Measurements from ENCODE around the gene RAD51C. TPM values are rescaled to one million over a fixed set of nuclear protein-coding genes. Genes with fewer than 3 reads are reported as not detected.
"Not testable (repeated sequence)": the region's sequence is repeated elsewhere in the genome, so short reads cannot be mapped to it uniquely, and the experiment has no call there.

The RAD51C gene
- polyA plus RNA-seq, 6 donors from 2014 or later = 44.9 to 96.2 (median 53.0) TPM

DNA sequence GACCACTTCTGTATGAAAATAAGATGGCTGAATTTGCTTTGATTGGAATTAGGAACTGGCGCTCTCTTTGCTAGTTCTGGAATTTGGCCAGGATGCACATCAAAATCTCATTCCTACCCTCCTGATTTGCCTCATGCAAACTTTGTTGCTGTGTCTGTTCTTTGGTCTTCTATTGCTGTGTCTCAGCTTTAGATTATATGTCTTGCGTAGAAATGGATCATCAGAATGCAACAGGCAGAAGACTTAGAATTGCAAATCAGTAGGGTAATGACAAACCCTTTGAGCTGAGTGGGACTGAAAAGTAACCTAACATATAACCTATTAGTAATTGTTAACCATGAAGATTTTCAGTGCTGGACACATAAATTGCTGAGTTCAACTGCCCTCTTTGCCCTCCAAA, 30.3 kb downstream of the RAD51C start:
- no peak for DNase-seq
- Mint-ChIP-seq H3K4me3 (no peak overlapping the region), H3K9me3 (no peaks in the 10 kb centered on the region), H3K27me3 (no peaks in the 10 kb centered on the region), H3K4me1 (no peaks in the 10 kb centered on the region), H3K36me3 (peaks cover 0 to 13% of the 10 kb centered on the region in 2 donors), H3K27ac (peak overlapping the region in 1 of 6 donors; percentile 79)
- ATAC-seq (ENCODE audit: low read depth in 2 of 2) = no peak

DNA sequence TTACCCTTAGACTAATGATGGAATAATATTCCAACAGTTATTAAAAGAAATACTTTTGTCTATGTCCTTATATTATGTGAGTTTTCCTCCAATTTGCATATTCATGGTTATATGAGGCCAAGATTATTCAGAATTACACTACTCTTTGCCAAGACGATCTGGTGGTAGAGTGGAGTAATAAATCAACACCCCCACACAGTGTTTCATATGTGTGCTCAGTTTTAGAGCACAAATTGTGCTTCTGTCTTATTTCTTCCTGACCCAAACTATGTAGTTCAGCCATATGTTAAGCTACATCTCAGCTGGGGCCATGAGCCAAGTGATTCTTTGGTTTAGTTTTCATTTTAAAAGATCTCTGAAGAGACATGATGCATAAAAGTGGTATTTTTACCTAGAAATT, 36.4 kb downstream of the RAD51C start:
- Mint-ChIP-seq H3K27me3 (no peaks in the 10 kb centered on the region), H3K4me1 (no peaks in the 10 kb centered on the region), H3K9me3 (no peaks in the 10 kb centered on the region), H3K36me3 (peaks cover 0 to 19% of the 10 kb centered on the region in 2 donors), H3K4me3 (no peak overlapping the region), H3K27ac (no peak overlapping the region)
- DNase-seq (no peak), ATAC-seq (ENCODE audit: low read depth in 2 of 2) (no peak)

DNA sequence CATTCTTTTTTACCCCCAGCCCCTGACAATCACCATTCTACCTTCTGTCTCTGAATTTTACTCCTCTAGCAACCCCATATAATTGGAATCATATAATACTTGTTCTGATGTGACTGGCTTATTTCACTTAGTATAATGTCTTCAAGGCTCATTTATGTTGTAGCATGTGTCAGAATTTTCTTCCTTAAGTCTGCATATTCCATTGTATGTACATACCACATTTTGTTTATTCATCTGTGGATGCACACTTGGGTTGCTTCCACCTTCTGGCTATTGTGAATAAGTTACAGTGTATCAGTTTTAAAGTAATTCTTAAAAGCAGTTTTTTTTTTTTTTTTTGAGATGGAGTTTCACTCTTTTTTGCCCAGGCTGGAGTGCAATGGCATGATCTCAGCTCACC, 38.5 kb downstream of the RAD51C start:
- Mint-ChIP-seq H3K27ac (no peak overlapping the region), H3K27me3 (no peaks in the 10 kb centered on the region), H3K4me3 (no peak overlapping the region), H3K36me3 (peaks cover 0 to 11% of the 10 kb centered on the region in 2 donors), H3K9me3 (no peaks in the 10 kb centered on the region), H3K4me1 (no peaks in the 10 kb centered on the region)
- DNase-seq (no peak), ATAC-seq (ENCODE audit: low read depth in 2 of 2) (no peak)

DNA sequence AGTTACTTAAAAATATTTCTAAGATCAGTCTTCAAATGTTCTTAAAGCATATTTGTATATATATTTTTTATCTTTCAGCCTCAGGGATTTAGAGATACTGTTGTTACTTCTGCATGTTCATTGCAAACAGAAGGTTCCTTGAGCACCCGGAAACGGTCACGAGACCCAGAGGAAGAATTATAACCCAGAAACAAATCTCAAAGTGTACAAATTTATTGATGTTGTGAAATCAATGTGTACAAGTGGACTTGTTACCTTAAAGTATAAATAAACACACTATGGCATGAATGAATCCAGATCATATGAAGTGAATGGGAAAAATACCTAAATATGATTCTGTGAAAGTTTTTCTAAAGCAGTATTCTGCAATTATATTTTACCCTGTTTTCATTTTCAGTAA, 41.6 kb downstream of the RAD51C start:
- H3K27me3 Mint-ChIP-seq = no peaks in the 10 kb centered on the region
- no peak for DNase-seq
- no peak overlapping the region for H3K4me3 Mint-ChIP-seq

DNA sequence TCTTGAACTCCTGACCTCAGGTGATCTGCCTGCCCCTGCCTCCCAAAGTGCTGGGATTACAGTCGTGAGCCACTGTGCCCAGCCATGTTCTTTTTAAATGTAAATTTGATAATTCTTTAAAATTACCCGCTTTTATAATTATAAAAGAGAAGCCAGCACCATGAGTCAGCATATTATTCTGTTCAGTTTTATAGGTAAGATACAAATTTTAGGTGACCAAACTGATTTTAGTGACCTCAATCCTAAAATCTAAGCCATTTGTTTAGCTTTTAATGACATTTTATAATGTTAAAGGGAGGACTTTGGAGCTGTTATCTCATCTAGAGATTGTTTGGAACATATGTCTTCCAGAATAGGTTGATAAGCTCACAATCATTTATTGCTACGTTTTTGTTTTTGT, 42.4 kb downstream of the RAD51C start:
- Mint-ChIP-seq H3K9me3 (no peaks in the 10 kb centered on the region), H3K4me3 (no peak overlapping the region), H3K27me3 (no peaks in the 10 kb centered on the region), H3K27ac (no peak overlapping the region), H3K36me3 (peaks cover 0 to 6% of the 10 kb centered on the region in 2 donors), H3K4me1 (no peaks in the 10 kb centered on the region)
- DNase-seq = no peak
- ATAC-seq (ENCODE audit: low read depth in 2 of 2) = no peak

More for the DNA sequence above, 41.6 kb downstream of the RAD51C start:
- H3K9me3 Mint-ChIP-seq = no peaks in the 10 kb centered on the region
- H3K27ac Mint-ChIP-seq = no peak overlapping the region
- ATAC-seq (ENCODE audit: low read depth in 2 of 2) = no peak
- H3K36me3 Mint-ChIP-seq = peaks cover 0 to 6% of the 10 kb centered on the region in 2 donors
- H3K4me1 Mint-ChIP-seq = no peaks in the 10 kb centered on the region

DNA sequence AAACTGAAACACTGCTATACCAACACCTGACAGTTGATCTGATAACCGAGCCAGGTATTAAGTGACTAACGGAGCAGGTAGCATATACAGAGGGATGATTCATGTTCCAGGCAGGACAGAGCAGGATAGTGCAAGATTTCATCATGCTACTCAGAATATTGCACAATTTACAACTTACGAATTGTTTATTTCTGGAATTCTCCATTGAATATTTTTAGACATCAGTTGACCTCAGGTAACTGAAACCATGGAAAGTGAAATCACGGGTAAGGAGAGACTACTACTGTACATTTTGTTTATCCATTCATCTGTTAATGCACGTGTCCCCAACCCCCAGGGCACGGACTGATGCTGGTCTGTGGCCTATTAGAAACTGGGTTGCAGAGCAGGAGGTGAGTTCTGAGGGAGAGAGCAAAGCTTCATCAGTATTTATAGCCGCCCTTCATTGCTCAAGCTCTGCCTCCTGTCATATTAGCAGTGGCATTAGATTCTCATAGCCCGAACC, 48.8 kb downstream of the RAD51C start:
- no peaks in the 10 kb centered on the region for H3K4me1 Mint-ChIP-seq
- H3K27me3 Mint-ChIP-seq = no peaks in the 10 kb centered on the region
- DNase-seq (no peak), ATAC-seq (ENCODE audit: low read depth in 2 of 2) (no peak)
- no peaks in the 10 kb centered on the region for H3K36me3 Mint-ChIP-seq
- peak overlapping the region in 2 of 6 donors; percentile 26 to 40 for H3K27ac Mint-ChIP-seq
- no peaks in the 10 kb centered on the region for H3K9me3 Mint-ChIP-seq
- no peak overlapping the region for H3K4me3 Mint-ChIP-seq

DNA sequence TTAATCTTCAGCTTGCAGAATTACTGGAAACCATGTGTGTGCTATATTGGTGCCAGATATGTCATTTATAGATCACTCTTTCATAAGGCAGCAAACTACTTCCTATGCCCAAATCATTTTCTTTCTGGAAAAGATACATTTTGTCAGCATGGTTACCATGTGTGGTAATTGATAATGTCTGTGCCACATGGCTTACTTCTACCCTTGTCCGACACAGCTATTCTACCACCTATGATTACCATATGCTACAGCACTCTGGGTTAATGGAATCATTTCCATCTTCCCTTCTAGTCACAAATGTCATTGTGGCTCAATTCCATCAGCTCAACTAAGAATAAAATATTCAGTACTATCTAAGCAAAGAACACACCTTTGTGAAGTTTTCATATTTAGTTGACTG, 55.3 kb downstream of the RAD51C start:
- H3K27me3 Mint-ChIP-seq = no peaks in the 10 kb centered on the region
- H3K4me1 Mint-ChIP-seq = no peaks in the 10 kb centered on the region
- no peak for ATAC-seq (ENCODE audit: low read depth in 2 of 2)

DNA sequence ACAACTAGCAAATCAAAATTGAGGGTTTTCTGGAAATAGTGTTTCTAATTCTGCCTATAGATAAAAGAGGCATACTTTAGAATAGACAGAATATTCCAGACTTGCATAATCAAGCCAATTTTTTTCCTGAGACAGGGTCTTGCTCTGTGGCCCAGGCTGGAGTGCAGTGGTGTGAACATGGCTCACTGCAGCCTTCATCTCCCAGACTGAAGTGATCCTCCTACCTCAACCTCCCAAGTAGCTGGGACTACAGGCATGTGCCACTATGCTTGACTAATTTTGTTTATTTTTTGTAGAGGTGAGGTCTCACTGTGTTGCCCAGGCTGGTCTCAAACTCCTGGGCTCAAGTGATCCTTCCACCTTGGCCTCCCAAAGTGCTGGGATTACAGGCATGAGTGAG, 57.2 kb downstream of the RAD51C start:
- not testable (repeated sequence) for H3K4me1 Mint-ChIP-seq; DNase-seq; ATAC-seq (ENCODE audit: low read depth in 2 of 2); H3K36me3 Mint-ChIP-seq; H3K27me3 Mint-ChIP-seq; H3K9me3 Mint-ChIP-seq; H3K4me3 Mint-ChIP-seq; H3K27ac Mint-ChIP-seq

More for the DNA sequence above, 55.3 kb downstream of the RAD51C start:
- no peak for DNase-seq
- Mint-ChIP-seq H3K27ac (no peak overlapping the region), H3K4me3 (no peak overlapping the region), H3K9me3 (no peaks in the 10 kb centered on the region), H3K36me3 (no peaks in the 10 kb centered on the region)

DNA sequence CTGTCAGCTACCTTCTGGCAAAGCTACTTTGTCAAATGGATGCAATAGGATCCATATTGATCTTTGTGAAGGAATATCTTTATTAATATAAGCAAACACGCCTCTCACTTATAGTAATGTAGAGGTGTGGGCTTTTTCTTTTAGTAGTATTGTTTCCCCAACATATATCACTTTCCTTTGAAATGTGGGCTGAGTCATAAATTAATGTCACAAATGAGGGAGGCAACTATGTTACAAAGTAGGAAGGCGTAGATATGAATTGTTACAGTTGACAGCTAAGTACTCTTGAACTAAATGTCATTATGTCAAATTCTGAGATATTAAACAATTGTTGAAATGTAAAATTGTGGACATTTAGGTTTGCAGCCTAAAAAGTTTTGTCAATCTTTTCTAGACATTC, 60.6 kb downstream of the RAD51C start:
- peaks cover 0 to 7% of the 10 kb centered on the region in 2 donors for H3K36me3 Mint-ChIP-seq
- no peak overlapping the region for H3K27ac Mint-ChIP-seq
- no peak for DNase-seq
- ATAC-seq (ENCODE audit: low read depth in 2 of 2) = no peak
- H3K27me3 Mint-ChIP-seq = peaks cover 10 to 24% (median 13%) of the 10 kb centered on the region in 3 donors
- peak overlapping the region in 1 of 8 donors; percentile 76 for H3K4me3 Mint-ChIP-seq
- peaks cover 11 to 17% (median 14%) of the 10 kb centered on the region in 3 donors for H3K4me1 Mint-ChIP-seq
- peaks cover 0 to 1% (median 0%) of the 10 kb centered on the region in 7 donors for H3K9me3 Mint-ChIP-seq

DNA sequence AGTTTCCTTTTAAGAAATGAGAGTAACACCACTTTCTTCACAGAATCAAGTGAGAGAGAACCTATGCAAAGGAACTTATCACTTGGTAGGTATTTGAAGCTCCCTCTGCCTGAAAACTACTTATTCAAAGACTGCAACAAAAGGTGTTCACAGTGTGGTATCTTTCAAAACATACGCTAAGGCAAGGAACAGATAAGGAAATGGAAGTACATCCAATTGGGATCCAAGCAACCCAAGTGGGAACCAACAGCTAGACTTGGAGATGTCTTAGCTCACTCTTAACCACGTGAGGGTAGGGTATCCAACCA, 62.8 kb downstream of the RAD51C start:
- H3K36me3 Mint-ChIP-seq = peaks cover 0 to 7% of the 10 kb centered on the region in 2 donors
- H3K27ac Mint-ChIP-seq = no peak overlapping the region
- peaks cover 17 to 34% (median 23%) of the 10 kb centered on the region in 3 donors for H3K27me3 Mint-ChIP-seq
- H3K4me3 Mint-ChIP-seq = peak overlapping the region; percentile 75 to 91 (median 81)
- ATAC-seq (ENCODE audit: low read depth in 2 of 2) (no peak), DNase-seq (no peak)
- H3K9me3 Mint-ChIP-seq = peaks cover 0 to 1% (median 0%) of the 10 kb centered on the region in 7 donors
- peaks cover 11 to 17% (median 14%) of the 10 kb centered on the region in 3 donors for H3K4me1 Mint-ChIP-seq

DNA sequence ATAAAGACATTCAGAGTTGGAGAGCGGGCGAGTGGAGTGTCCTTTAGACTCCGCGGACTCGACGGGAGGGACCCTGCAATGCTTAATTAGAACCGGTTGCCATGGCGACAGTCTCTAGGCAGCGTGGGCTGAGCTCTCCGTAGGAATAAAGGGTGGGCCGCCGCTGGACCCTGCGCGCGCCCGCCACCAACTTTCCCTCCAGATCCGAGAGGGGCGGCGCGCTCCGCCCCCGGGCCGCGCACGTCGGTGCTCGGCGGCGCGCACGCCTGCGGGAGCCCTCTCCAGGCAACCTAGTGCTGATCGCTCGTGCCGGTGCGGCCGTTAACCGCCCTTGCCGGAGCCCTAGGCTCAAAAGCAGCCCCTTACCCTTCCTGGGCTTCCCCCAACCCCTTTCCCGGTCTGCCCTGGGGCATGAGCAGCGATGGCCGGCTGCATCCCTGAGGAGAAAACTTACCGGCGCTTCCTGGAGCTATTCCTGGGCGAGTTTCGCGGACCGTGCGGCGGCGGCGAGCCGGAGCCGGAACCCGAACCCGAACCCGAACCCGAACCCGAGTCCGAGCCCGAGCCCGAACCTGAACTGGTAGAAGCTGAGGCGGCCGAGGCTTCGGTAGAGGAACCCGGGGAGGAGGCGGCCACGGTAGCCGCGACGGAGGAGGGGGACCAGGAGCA, 63.3 kb downstream of the RAD51C start, which contains the start of gene PPM1E:
TSS of gene PPM1E (plus strand) at position 278 of the 669 bp plus-strand sequence.
- Mint-ChIP-seq H3K27me3 (peaks cover 21 to 39% (median 28%) of the 10 kb centered on the region in 3 donors), H3K4me3 (peak within 1 kb of the TSS; percentile 82 to 97 (median 94)), H3K9me3 (peaks cover 0 to 1% (median 0%) of the 10 kb centered on the region in 7 donors), H3K4me1 (peaks cover 11 to 17% (median 14%) of the 10 kb centered on the region in 3 donors), H3K36me3 (peaks cover 0 to 7% of the 10 kb centered on the region in 2 donors), H3K27ac (peak within 1 kb of the TSS in 3 of 6 donors; percentile 0 to 59 (median 58))
- peak; percentile 86 to 87 for ATAC-seq (ENCODE audit: low read depth in 2 of 2)
- peak; percentile 40 for DNase-seq

DNA sequence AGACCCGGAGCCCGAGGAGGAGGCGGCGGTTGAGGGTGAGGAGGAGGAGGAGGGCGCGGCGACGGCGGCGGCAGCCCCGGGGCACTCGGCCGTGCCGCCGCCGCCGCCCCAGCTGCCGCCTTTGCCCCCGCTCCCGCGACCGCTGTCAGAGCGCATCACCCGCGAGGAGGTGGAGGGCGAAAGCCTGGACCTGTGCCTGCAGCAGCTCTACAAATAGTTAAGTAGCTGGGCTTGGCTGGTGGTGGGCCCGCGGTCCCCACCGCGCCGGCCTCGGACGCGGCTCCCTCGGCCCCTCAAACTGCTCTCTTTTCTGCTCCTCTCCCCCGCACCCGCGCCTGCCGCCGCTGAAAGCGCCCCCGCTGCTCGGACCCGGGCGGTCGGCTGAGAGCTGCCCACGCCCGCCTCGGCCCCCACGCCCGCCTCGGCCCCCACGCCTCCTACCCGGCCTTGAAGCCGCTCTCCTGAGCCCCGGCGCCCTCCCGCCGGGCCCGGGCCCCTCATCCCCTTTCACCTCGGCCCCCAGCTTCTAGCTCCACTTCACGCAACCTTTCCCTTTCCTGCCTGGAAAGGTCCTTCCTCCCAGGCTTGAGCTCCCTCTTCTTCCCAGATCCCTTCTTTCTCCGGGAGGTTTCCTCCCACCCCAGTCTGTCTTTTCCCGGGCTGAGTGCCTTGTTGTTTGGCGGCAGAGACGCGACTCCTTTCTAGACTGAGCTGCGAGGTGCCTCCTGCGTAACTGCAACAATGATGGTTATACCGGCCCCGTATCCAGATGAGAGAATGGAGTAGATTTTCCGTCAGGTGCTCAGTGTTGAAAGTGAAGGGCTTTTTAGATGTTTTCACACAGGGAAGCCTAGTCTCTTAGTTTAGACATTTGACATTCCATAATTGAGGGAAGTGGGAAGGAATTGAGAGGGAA, 64.1 kb downstream of the RAD51C start:
- ATAC-seq (ENCODE audit: low read depth in 2 of 2) (peak; percentile 64 to 66), DNase-seq (peak; percentile 8)
- H3K27ac Mint-ChIP-seq = peak overlapping the region in 3 of 6 donors; percentile 0 to 59 (median 58)
- peak overlapping the region; percentile 82 to 97 (median 94) for H3K4me3 Mint-ChIP-seq
- H3K4me1 Mint-ChIP-seq = peaks cover 11 to 17% (median 14%) of the 10 kb centered on the region in 3 donors
- H3K9me3 Mint-ChIP-seq = peaks cover 0 to 1% (median 0%) of the 10 kb centered on the region in 7 donors
- H3K27me3 Mint-ChIP-seq = peaks cover 29 to 47% (median 34%) of the 10 kb centered on the region in 3 donors
- H3K36me3 Mint-ChIP-seq = peaks cover 0 to 7% of the 10 kb centered on the region in 2 donors

DNA sequence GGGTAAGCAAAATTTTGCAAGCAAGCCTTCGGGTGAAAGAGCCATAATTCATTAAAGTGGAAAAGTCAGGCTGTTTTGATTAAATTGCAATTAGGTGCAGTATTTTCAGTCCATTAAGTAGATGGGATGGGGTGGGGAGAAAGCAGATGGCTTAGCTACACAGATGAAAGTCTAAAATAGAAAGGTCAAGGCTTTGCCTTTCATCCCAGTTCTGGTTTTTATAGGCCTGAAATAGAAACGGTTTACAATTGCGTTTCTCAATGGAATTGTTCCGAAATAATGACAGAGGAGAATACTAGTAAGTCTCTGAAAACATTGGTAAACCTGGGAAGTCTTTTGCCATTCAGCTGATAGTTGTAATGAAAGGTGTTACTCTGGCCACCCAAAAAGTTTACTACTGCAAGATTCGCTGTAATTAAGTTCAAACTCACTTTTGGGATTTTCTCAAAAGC, 64.8 kb downstream of the RAD51C start:
- H3K27me3 Mint-ChIP-seq = peaks cover 35 to 53% (median 36%) of the 10 kb centered on the region in 3 donors
- H3K9me3 Mint-ChIP-seq = peaks cover 0 to 1% (median 0%) of the 10 kb centered on the region in 7 donors
- H3K4me3 Mint-ChIP-seq = peak overlapping the region in 7 of 8 donors; percentile 82 to 96 (median 93)
- peak overlapping the region in 1 of 6 donors; percentile 59 for H3K27ac Mint-ChIP-seq
- peaks cover 0 to 7% of the 10 kb centered on the region in 2 donors for H3K36me3 Mint-ChIP-seq
- H3K4me1 Mint-ChIP-seq = peaks cover 11 to 17% (median 14%) of the 10 kb centered on the region in 3 donors
- DNase-seq (no peak), ATAC-seq (ENCODE audit: low read depth in 2 of 2) (no peak)
